Measurements from ENCODE around the gene XIRP1. TPM values are rescaled to one million over a fixed set of nuclear protein-coding genes. Genes with fewer than 3 reads are reported as not detected.

Gene XIRP1
- total RNA-seq, 2 donors from 2014 or later: not detected

DNA sequence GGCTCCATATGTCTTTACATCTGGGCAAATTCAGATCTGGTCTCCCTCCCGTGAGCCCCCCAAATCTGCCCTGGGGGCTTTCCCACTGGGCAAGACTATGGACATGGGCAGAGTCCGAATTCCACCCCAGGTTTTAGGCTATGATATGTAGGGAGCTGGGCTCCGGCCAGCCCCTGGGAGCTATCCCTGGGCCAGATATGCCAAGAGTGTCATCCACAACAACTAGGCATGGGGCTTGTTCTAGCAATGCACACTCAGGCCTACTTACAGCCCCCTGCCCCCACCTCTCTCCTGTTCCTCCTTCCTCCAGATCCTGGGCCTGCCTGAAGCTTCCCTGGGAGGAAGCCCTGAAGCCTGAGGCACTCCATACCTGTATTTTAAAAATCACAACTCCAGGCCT is 622 bp downstream of the XIRP1 start:
- no peak overlapping the region for H3K27ac Mint-ChIP-seq
- TF ChIP-seq, protein P1, sequence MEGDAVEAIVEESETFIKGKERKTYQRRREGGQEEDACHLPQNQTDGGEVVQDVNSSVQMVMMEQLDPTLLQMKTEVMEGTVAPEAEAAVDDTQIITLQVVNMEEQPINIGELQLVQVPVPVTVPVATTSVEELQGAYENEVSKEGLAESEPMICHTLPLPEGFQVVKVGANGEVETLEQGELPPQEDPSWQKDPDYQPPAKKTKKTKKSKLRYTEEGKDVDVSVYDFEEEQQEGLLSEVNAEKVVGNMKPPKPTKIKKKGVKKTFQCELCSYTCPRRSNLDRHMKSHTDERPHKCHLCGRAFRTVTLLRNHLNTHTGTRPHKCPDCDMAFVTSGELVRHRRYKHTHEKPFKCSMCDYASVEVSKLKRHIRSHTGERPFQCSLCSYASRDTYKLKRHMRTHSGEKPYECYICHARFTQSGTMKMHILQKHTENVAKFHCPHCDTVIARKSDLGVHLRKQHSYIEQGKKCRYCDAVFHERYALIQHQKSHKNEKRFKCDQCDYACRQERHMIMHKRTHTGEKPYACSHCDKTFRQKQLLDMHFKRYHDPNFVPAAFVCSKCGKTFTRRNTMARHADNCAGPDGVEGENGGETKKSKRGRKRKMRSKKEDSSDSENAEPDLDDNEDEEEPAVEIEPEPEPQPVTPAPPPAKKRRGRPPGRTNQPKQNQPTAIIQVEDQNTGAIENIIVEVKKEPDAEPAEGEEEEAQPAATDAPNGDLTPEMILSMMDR (conservative IDR thresholded peaks at IDR 0.05): no peak
- Histone ChIP-seq H3K9ac (ENCODE audit: extremely low read depth, low read length, poor library complexity, severe bottlenecking) (no peak overlapping the region), H3K36me3 (ENCODE audit: control insufficient read depth, insufficient read depth, low read length) (no peaks in the 10 kb centered on the region), H3K27ac (ENCODE audit: low read depth, low read length) (no peak overlapping the region), H3K4me3 (ENCODE audit: low read length) (no peak overlapping the region), H3K27me3 (ENCODE audit: control insufficient read depth, insufficient read depth, low read length, poor library complexity, severe bottlenecking) (no peaks in the 10 kb centered on the region), H3K9me3 (ENCODE audit: control insufficient read depth, low read length) (no peaks in the 10 kb centered on the region), H3K4me1 (ENCODE audit: control insufficient read depth, insufficient read depth, low read length) (no peaks in the 10 kb centered on the region)
- no peaks in the 10 kb centered on the region for H3K36me3 Mint-ChIP-seq (ENCODE audit: low read depth)
- H3K4me3 Mint-ChIP-seq: no peak overlapping the region
- H3K27me3 Mint-ChIP-seq (ENCODE audit: insufficient read depth): peaks cover 3% of the 10 kb centered on the region
- whole genome bisulfite sequencing, 2 experiments (ENCODE audit: insufficient coverage in 1 of 2, insufficient read length in 1 of 2): 83 to 92% methylated on average over 2 to 3 of the region's 3 CpGs
- H3K9me3 Mint-ChIP-seq: no peaks in the 10 kb centered on the region
- peak; percentile 39 for DNase-seq
- peaks cover 4% of the 10 kb centered on the region for H3K4me1 Mint-ChIP-seq

DNA sequence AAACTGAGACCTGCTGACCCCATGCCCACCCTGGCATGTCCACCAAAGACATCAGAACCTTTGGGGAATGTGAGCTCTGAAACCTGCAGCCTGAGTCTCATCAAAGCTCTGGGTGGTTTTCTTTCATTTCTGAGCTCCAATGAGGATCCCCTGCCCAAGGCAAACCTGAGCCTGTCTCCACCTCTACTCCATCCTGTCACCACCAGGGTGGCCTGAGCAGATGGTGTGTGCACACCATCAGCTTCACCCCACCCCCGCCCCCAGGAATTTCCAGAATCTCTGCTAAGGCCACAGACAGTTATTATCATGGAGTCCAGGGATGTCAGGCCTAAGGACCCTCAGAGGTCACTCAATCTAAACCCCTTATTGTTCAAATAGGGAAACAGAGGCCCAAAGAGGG is 1.3 kb downstream of the XIRP1 start:
- Mint-ChIP-seq H3K27me3 (ENCODE audit: insufficient read depth) (peaks cover 3% of the 10 kb centered on the region), H3K4me1 (no peaks in the 10 kb centered on the region), H3K4me3 (no peak overlapping the region), H3K36me3 (ENCODE audit: low read depth) (no peaks in the 10 kb centered on the region), H3K9me3 (no peaks in the 10 kb centered on the region), H3K27ac (no peak overlapping the region)
- TF ChIP-seq, protein P1 (conservative IDR thresholded peaks at IDR 0.05): peak; percentile 36
- H3K9ac ChIP-seq (ENCODE audit: extremely low read depth, low read length, poor library complexity, severe bottlenecking): no peak overlapping the region
- no peaks in the 10 kb centered on the region for H3K27me3 ChIP-seq (ENCODE audit: control insufficient read depth, insufficient read depth, low read length, poor library complexity, severe bottlenecking)
- no peaks in the 10 kb centered on the region for H3K4me1 ChIP-seq (ENCODE audit: control insufficient read depth, insufficient read depth, low read length)
- H3K4me3 ChIP-seq (ENCODE audit: low read length): no peak overlapping the region
- no peaks in the 10 kb centered on the region for H3K9me3 ChIP-seq (ENCODE audit: control insufficient read depth, low read length)
- DNase-seq: peak; percentile 63
- H3K27ac ChIP-seq (ENCODE audit: low read depth, low read length): no peak overlapping the region
- H3K36me3 ChIP-seq (ENCODE audit: control insufficient read depth, insufficient read depth, low read length): no peaks in the 10 kb centered on the region
- 92% methylated on average over 1 of the region's 1 CpG; no CpG with 5 or more reads in 1 of the 2 experiments for WGBS, 2 experiments (ENCODE audit: insufficient coverage in 1 of 2, insufficient read length in 1 of 2)

DNA sequence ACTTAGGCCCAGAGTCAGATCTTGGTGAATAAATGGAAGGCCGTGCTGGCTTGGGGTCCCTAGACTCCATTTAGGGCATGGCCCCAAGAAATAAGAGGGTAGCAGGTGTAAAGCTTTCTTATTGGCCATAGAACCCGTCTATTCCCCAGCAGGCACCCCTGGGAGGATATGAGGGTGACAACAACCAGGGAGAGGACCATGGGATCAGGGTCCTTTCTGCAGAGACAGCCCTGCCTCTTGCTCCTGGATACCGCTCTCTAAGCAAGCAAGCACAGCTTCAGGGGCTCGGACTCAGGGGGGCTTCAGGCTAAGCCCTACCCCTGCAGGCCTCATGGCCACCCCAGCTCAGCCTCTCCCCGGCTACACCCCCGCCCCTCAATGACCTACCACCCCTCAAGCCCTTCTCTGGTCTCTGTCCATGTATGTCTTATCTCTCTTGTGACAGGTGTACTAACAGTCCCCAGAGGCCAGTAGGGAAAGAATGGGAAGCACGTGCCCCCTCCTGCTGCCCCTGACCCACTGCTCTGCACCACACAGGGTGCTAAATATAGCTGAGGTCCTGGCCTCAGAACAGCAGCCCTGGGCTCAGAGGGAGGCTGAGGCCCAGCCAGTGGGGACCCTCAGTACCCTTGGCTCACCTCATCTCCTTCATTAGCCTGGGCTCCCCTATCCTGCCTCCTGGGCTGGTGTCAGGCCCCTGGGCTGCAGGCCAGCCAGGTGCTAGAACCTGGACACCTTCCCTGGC is 1.9 kb downstream of the XIRP1 start:
- Histone ChIP-seq H3K4me3 (ENCODE audit: low read length) (no peak overlapping the region), H3K27ac (ENCODE audit: low read depth, low read length) (no peak overlapping the region), H3K27me3 (ENCODE audit: control insufficient read depth, insufficient read depth, low read length, poor library complexity, severe bottlenecking) (no peaks in the 10 kb centered on the region), H3K4me1 (ENCODE audit: control insufficient read depth, insufficient read depth, low read length) (no peaks in the 10 kb centered on the region), H3K9ac (ENCODE audit: extremely low read depth, low read length, poor library complexity, severe bottlenecking) (no peak overlapping the region), H3K9me3 (ENCODE audit: control insufficient read depth, low read length) (no peaks in the 10 kb centered on the region), H3K36me3 (ENCODE audit: control insufficient read depth, insufficient read depth, low read length) (no peaks in the 10 kb centered on the region)
- no peaks in the 10 kb centered on the region for H3K36me3 Mint-ChIP-seq (ENCODE audit: low read depth)
- H3K9me3 Mint-ChIP-seq: no peaks in the 10 kb centered on the region
- WGBS, 2 experiments (ENCODE audit: insufficient coverage in 1 of 2, insufficient read length in 1 of 2): 81 to 94% methylated on average over 5 to 7 of the region's 7 CpGs
- H3K4me1 Mint-ChIP-seq: no peaks in the 10 kb centered on the region
- DNase-seq: peak; percentile 37
- H3K4me3 Mint-ChIP-seq: no peak overlapping the region
- peaks cover 2% of the 10 kb centered on the region for H3K27me3 Mint-ChIP-seq (ENCODE audit: insufficient read depth)
- TF ChIP-seq, protein P1 (conservative IDR thresholded peaks at IDR 0.05): no peak
- no peak overlapping the region for H3K27ac Mint-ChIP-seq

All from endodermal cell (in vitro differentiated cells).